ENCODE measurements around the gene RBPJ.

The RBPJ gene

DNA sequence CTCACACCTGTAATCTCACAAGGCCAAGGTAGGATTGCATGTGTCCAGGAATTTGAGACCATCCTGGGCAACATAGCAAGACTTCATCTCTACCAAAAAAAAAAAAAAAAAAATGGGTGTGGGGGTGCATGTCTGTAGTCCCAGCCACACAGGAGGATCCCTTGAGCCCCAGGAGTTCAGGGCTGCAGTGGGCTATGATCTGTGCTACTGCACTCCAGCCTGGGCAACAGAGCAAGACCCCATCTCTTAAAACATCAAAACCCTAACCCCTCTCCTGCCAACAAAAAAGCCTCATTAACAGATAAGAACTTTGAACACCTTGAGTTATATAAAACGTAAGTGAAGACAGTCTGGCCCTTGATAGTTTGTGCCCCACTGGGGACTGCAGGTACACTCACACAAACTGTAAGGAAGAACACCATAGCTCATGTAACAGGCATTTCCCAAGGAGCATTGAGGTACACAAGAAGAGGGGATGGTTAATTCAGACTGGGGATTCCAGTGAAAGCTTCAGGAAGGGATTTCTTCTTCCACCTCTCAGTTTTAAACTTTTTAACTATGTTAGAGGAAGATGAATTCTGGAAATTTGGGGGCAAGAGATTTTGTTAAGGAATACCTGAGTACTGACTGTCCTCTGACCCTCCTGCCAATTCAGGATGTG is 34.7 kb downstream of the RBPJ start:
- TF ChIP-seq, protein P1, sequence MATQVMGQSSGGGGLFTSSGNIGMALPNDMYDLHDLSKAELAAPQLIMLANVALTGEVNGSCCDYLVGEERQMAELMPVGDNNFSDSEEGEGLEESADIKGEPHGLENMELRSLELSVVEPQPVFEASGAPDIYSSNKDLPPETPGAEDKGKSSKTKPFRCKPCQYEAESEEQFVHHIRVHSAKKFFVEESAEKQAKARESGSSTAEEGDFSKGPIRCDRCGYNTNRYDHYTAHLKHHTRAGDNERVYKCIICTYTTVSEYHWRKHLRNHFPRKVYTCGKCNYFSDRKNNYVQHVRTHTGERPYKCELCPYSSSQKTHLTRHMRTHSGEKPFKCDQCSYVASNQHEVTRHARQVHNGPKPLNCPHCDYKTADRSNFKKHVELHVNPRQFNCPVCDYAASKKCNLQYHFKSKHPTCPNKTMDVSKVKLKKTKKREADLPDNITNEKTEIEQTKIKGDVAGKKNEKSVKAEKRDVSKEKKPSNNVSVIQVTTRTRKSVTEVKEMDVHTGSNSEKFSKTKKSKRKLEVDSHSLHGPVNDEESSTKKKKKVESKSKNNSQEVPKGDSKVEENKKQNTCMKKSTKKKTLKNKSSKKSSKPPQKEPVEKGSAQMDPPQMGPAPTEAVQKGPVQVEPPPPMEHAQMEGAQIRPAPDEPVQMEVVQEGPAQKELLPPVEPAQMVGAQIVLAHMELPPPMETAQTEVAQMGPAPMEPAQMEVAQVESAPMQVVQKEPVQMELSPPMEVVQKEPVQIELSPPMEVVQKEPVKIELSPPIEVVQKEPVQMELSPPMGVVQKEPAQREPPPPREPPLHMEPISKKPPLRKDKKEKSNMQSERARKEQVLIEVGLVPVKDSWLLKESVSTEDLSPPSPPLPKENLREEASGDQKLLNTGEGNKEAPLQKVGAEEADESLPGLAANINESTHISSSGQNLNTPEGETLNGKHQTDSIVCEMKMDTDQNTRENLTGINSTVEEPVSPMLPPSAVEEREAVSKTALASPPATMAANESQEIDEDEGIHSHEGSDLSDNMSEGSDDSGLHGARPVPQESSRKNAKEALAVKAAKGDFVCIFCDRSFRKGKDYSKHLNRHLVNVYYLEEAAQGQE (IDR thresholded peaks at IDR 0.05; ENCODE audit: insufficient read depth in 1 of 2, low read depth in 2 of 2, low read length in 2 of 2), result no peak

GRCh38 chr4:26356081-26356501 is 35.3 kb downstream of the RBPJ start:
- TF ChIP-seq POLR2AphosphoS5 (IDR thresholded peaks at IDR 0.05; ENCODE audit: low read depth, low read length) (no peak), SIN3A (IDR thresholded peaks at IDR 0.05; ENCODE audit: borderline replicate concordance, insufficient read depth, low read length) (no peak), FOXP2 (optimal IDR thresholded peaks at IDR 0.05; ENCODE audit: borderline replicate concordance, extremely low read depth, extremely low read length, insufficient read depth) (no peak), TAF1 (IDR thresholded peaks at IDR 0.05; ENCODE audit: borderline replicate concordance, insufficient read depth, low read length) (no peak)
- TF ChIP-seq, protein P1 (IDR thresholded peaks at IDR 0.05; ENCODE audit: insufficient read depth in 1 of 2, low read depth in 2 of 2, low read length in 2 of 2), result no peak

DNA sequence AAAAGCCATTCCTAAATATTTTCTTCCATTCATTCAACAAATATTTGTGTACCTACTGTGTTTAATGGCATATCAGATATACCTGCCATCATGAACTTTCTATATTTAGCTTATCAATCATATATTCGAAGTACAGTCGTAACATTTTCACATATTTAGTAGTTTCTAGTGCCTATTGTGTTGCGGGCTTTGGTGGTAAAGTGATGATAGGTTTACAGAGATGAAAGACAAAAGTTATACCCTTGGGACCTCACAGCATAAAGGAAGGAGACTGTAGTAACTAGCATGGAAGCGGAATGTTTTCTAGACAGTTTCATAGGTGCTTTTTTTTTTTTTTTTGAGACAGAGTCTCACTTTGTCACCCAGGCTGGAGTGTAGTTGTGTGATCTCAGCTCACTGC is 39.5 kb downstream of the RBPJ start:
- TF ChIP-seq, protein P1 (IDR thresholded peaks at IDR 0.05; ENCODE audit: insufficient read depth in 1 of 2, low read depth in 2 of 2, low read length in 2 of 2), result no peak
- TF ChIP-seq SIN3A (IDR thresholded peaks at IDR 0.05; ENCODE audit: borderline replicate concordance, insufficient read depth, low read length) (no peak), FOXP2 (optimal IDR thresholded peaks at IDR 0.05; ENCODE audit: borderline replicate concordance, extremely low read depth, extremely low read length, insufficient read depth) (no peak), POLR2AphosphoS5 (IDR thresholded peaks at IDR 0.05; ENCODE audit: low read depth, low read length) (no peak), TAF1 (IDR thresholded peaks at IDR 0.05; ENCODE audit: borderline replicate concordance, insufficient read depth, low read length) (no peak)

DNA sequence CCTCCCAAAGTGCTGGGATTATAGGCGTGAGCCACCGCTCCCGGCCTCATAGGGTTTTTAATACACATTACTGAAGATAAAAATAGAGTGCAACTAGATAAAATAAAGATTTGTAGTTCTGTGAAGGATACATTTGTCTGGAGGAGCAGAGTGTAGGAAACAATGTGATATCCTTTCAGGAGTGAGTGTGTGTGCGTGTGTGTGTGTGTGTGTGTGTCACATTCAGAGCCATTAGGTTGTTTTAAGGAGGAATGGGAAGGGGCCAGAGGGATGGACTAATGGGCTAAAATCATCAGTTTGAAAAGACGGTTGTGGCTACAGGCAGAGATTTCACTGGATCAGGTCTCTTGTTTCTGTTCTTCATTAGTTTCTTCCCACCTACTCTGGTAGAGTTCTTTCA is 40.0 kb downstream of the RBPJ start:
- TF ChIP-seq TAF1 (IDR thresholded peaks at IDR 0.05; ENCODE audit: borderline replicate concordance, insufficient read depth, low read length), result no peak
- TF ChIP-seq SIN3A (IDR thresholded peaks at IDR 0.05; ENCODE audit: borderline replicate concordance, insufficient read depth, low read length), result no peak
- no peak for TF ChIP-seq FOXP2 (optimal IDR thresholded peaks at IDR 0.05; ENCODE audit: borderline replicate concordance, extremely low read depth, extremely low read length, insufficient read depth)
- TF ChIP-seq POLR2AphosphoS5 (IDR thresholded peaks at IDR 0.05; ENCODE audit: low read depth, low read length), result no peak
- TF ChIP-seq, protein P1 (IDR thresholded peaks at IDR 0.05; ENCODE audit: insufficient read depth in 1 of 2, low read depth in 2 of 2, low read length in 2 of 2), result no peak

- no peak for TF ChIP-seq SIN3A (IDR thresholded peaks at IDR 0.05; ENCODE audit: borderline replicate concordance, insufficient read depth, low read length)
- no peak for TF ChIP-seq FOXP2 (optimal IDR thresholded peaks at IDR 0.05; ENCODE audit: borderline replicate concordance, extremely low read depth, extremely low read length, insufficient read depth)
- TF ChIP-seq TAF1 (IDR thresholded peaks at IDR 0.05; ENCODE audit: borderline replicate concordance, insufficient read depth, low read length), result no peak
- TF ChIP-seq, protein P1 (IDR thresholded peaks at IDR 0.05; ENCODE audit: insufficient read depth in 1 of 2, low read depth in 2 of 2, low read length in 2 of 2), result no peak
- TF ChIP-seq POLR2AphosphoS5 (IDR thresholded peaks at IDR 0.05; ENCODE audit: low read depth, low read length), result no peak
Measured at GRCh38 chr4:26361297-26361696, 40.5 kb downstream of the RBPJ start.

Measured in PFSK-1 (cell line).